ENCODE data around the gene NPAS3. TPM values are rescaled to one million over a fixed set of nuclear protein-coding genes. Genes with fewer than 3 reads are reported as not detected.

NPAS3 gene
- total RNA-seq, 2 experiments from 2014 or later: not detected

DNA sequence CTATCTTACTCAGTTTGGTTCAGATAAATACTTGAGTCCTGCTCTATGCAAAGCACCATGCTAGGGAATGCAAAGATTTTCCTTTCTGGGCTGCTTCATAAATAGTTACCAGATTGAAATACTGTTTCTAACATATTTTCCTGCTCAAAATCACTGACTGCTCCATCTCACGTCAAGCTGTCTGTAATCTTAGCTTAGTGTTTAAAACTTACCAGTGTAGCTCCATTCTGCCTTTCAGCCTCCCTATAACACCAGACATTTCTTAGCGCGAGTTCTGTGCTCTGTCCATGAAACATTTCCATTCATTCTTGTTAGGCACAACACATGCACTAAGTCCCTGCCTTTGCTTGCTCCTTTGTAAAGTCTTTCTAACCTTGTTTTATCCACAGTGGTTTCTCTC is 129.4 kb downstream of the NPAS3 start:
- Histone ChIP-seq H3K9me3 (ENCODE audit: low read length) (no peaks in the 10 kb centered on the region), H3K27ac (ENCODE audit: low read depth, low read length, poor library complexity, severe bottlenecking) (no peak overlapping the region), H3K79me2 (ENCODE audit: insufficient read depth, low read depth, low read length) (no peaks in the 10 kb centered on the region), H4K20me1 (ENCODE audit: insufficient read depth, low read length) (no peaks in the 10 kb centered on the region), H3K4me3 (ENCODE audit: low read depth, low read length, poor library complexity, severe bottlenecking) (no peak overlapping the region), H3K9me2 (ENCODE audit: insufficient read depth, low read length) (no peaks in the 10 kb centered on the region), H2AFZ (ENCODE audit: low read length) (no peak overlapping the region), H3K4me1 (ENCODE audit: insufficient read depth, low read length, poor library complexity, severe bottlenecking) (no peaks in the 10 kb centered on the region), H3K36me3 (ENCODE audit: insufficient read depth, low read length) (no peaks in the 10 kb centered on the region), H3K4me2 (ENCODE audit: low read length) (no peak overlapping the region)
- ChIA-PET CTCF (ENCODE audit: unreplicated experiment) (no interaction called here), POLR2A (interaction anchor here (0.6 kb wide), 1 partner anchor 55 kb away, joined by 3 read pairs; no protein-coding TSS in a partner anchor)
- no peak for DNase-seq (ENCODE audit: low spot score)
- TF ChIP-seq CTCF (conservative IDR thresholded peaks at IDR 0.05; ENCODE audit: low read length): no peak
- no peak for TF ChIP-seq EZH2phosphoT487 (IDR thresholded peaks at IDR 0.05; ENCODE audit: borderline replicate concordance, low read depth, low read length)
- intact Hi-C loops (cut with micrococcal nuclease; ENCODE audit: unreplicated experiment): no loop called here
- BruUV-seq (replicated peaks): no TSS peak

DNA sequence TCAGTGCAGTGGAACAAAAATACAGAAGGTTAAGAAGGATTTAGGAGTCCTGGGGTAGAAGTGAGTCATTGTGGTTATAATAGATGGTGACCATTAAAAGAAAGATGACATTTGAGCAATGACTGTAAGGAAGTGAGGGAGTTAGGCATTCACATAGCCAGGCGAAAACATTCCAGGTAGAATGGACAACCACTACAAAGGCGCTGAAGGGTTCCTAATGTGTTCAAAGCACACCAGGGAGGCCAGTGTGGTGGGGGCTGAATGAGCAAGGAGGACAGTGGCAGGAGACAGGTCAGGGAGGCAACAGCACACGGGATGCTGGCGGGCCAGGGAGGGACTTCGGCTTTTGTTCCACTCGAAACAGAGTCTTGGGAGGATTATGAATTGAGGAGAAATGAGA is 129.9 kb downstream of the NPAS3 start:
- Histone ChIP-seq H3K4me3 (ENCODE audit: low read depth, low read length, poor library complexity, severe bottlenecking) (no peak overlapping the region), H3K36me3 (ENCODE audit: insufficient read depth, low read length) (no peaks in the 10 kb centered on the region), H3K9me3 (ENCODE audit: low read length) (no peaks in the 10 kb centered on the region), H3K27ac (ENCODE audit: low read depth, low read length, poor library complexity, severe bottlenecking) (no peak overlapping the region), H3K4me1 (ENCODE audit: insufficient read depth, low read length, poor library complexity, severe bottlenecking) (no peaks in the 10 kb centered on the region), H3K4me2 (ENCODE audit: low read length) (no peak overlapping the region), H3K9me2 (ENCODE audit: insufficient read depth, low read length) (no peaks in the 10 kb centered on the region), H2AFZ (ENCODE audit: low read length) (no peak overlapping the region), H3K79me2 (ENCODE audit: insufficient read depth, low read depth, low read length) (no peaks in the 10 kb centered on the region), H4K20me1 (ENCODE audit: insufficient read depth, low read length) (no peaks in the 10 kb centered on the region)
- no TSS peak for BruUV-seq (replicated peaks)
- ChIA-PET POLR2A (no interaction called here), CTCF (ENCODE audit: unreplicated experiment) (no interaction called here)
- TF ChIP-seq CTCF (conservative IDR thresholded peaks at IDR 0.05; ENCODE audit: low read length) (no peak), EZH2phosphoT487 (IDR thresholded peaks at IDR 0.05; ENCODE audit: borderline replicate concordance, low read depth, low read length) (no peak)
- intact Hi-C loops (cut with micrococcal nuclease; ENCODE audit: unreplicated experiment): no loop called here
- no peak for DNase-seq (ENCODE audit: low spot score)

GRCh38 chr14:33070475-33070874 is 131.8 kb downstream of the NPAS3 start:
- H3K79me2 ChIP-seq (ENCODE audit: insufficient read depth, low read depth, low read length): no peaks in the 10 kb centered on the region
- no peaks in the 10 kb centered on the region for H3K9me3 ChIP-seq (ENCODE audit: low read length)
- no peak overlapping the region for H2AFZ ChIP-seq (ENCODE audit: low read length)
- H4K20me1 ChIP-seq (ENCODE audit: insufficient read depth, low read length): no peaks in the 10 kb centered on the region
- intact Hi-C loops (cut with micrococcal nuclease; ENCODE audit: unreplicated experiment): no loop called here
- no TSS peak for BruUV-seq (replicated peaks)
- no peaks in the 10 kb centered on the region for H3K36me3 ChIP-seq (ENCODE audit: insufficient read depth, low read length)
- no peaks in the 10 kb centered on the region for H3K4me1 ChIP-seq (ENCODE audit: insufficient read depth, low read length, poor library complexity, severe bottlenecking)
- no peak for DNase-seq (ENCODE audit: low spot score)
- no peak overlapping the region for H3K4me3 ChIP-seq (ENCODE audit: low read depth, low read length, poor library complexity, severe bottlenecking)
- POLR2A ChIA-PET: no interaction called here
- CTCF ChIA-PET (ENCODE audit: unreplicated experiment): no interaction called here
- H3K9me2 ChIP-seq (ENCODE audit: insufficient read depth, low read length): no peaks in the 10 kb centered on the region
- no peak overlapping the region for H3K27ac ChIP-seq (ENCODE audit: low read depth, low read length, poor library complexity, severe bottlenecking)
- no peak for TF ChIP-seq EZH2phosphoT487 (IDR thresholded peaks at IDR 0.05; ENCODE audit: borderline replicate concordance, low read depth, low read length)
- no peak for TF ChIP-seq CTCF (conservative IDR thresholded peaks at IDR 0.05; ENCODE audit: low read length)
- no peak overlapping the region for H3K4me2 ChIP-seq (ENCODE audit: low read length)
